Inferior parietal cortex (tissue), 1 donor: ENCODE results near the gene LHFPL3.
"Not testable (repeated sequence)": the region's sequence is repeated elsewhere in the genome, so short reads cannot be mapped to it uniquely, and the experiment has no call there.

Experiments used
- DNase-seq: peaks from one replicate; pipeline ENCODE4 v3.0.0-alpha.2; 2016; ENCODE audit errors: extremely low spot score

Gene LHFPL3

GRCh38 chr7:104695563-104695962 lies 367.2 kb downstream of the LHFPL3 start:
- no peak for DNase-seq

GRCh38 chr7:104700336-104700735 lies 371.9 kb downstream of the LHFPL3 start:
- DNase-seq: no peak

GRCh38 chr7:104721027-104721426 lies 392.6 kb downstream of the LHFPL3 start:
- DNase-seq: not testable (repeated sequence)

GRCh38 chr7:104723001-104723400 lies 394.6 kb downstream of the LHFPL3 start:
- no peak for DNase-seq

GRCh38 chr7:104758504-104758903 lies 430.1 kb downstream of the LHFPL3 start:
- no peak for DNase-seq

GRCh38 chr7:104761892-104762291 lies 433.5 kb downstream of the LHFPL3 start:
- DNase-seq: no peak

GRCh38 chr7:104767113-104767512 lies 438.7 kb downstream of the LHFPL3 start:
- no peak for DNase-seq

GRCh38 chr7:104767826-104768536 lies 439.6 kb downstream of the LHFPL3 start:
- peak; percentile 42 for DNase-seq

- no peak for DNase-seq
Measured at GRCh38 chr7:104772405-104773345, 444.3 kb downstream of the LHFPL3 start.

GRCh38 chr7:104773796-104774195 lies 445.4 kb downstream of the LHFPL3 start:
- DNase-seq: no peak

GRCh38 chr7:104775531-104775930 lies 447.1 kb downstream of the LHFPL3 start:
- DNase-seq: no peak

GRCh38 chr7:104777301-104777800 lies 448.9 kb downstream of the LHFPL3 start:
- DNase-seq: no peak

GRCh38 chr7:104779888-104780287 lies 451.5 kb downstream of the LHFPL3 start:
- no peak for DNase-seq

- DNase-seq: no peak
Measured at GRCh38 chr7:104784686-104785085, 456.3 kb downstream of the LHFPL3 start.

GRCh38 chr7:104789780-104790179 lies 461.4 kb downstream of the LHFPL3 start:
- no peak for DNase-seq

GRCh38 chr7:104790440-104790839 lies 462.0 kb downstream of the LHFPL3 start:
- no peak for DNase-seq

GRCh38 chr7:104791080-104791479 lies 462.7 kb downstream of the LHFPL3 start:
- DNase-seq: no peak

GRCh38 chr7:104793066-104793465 lies 464.7 kb downstream of the LHFPL3 start:
- DNase-seq: no peak

GRCh38 chr7:104794154-104794553 lies 465.8 kb downstream of the LHFPL3 start:
- no peak for DNase-seq

GRCh38 chr7:104794589-104794988 lies 466.2 kb downstream of the LHFPL3 start:
- no peak for DNase-seq

GRCh38 chr7:104795086-104795485 lies 466.7 kb downstream of the LHFPL3 start:
- DNase-seq: peak; percentile 54

- no peak for DNase-seq
Measured at GRCh38 chr7:104795616-104796398, 467.4 kb downstream of the LHFPL3 start.
